Neural cell (in vitro differentiated cells): ENCODE results near the gene CDH4. TPM values are rescaled to one million over a fixed set of nuclear protein-coding genes. Genes with fewer than 3 reads are reported as not detected.

Source experiments
- H2AFZ ChIP-seq: fragments of 200-600, 300-800 bp; sonication (generic), shearing (Covaris generic); 2 replicates; pipeline ENCODE4 v1.6.0; 2014; ENCODE audit warnings: low read depth, mild to moderate bottlenecking, antibody characterized with exemption, low read length, moderate library complexity
- H3F3A ChIP-seq: fragments of 200-600 bp; shearing (Covaris generic); 2 replicates; pipeline ENCODE4 v1.6.1; 2016; ENCODE audit warnings: mild to moderate bottlenecking, moderate library complexity, mixed read lengths, antibody characterized with exemption, low read length; ENCODE audit not compliant: insufficient read depth, poor library complexity, severe bottlenecking
- H3K27ac ChIP-seq: fragments of 200-600, 300-800 bp; sonication (generic), shearing (Covaris generic); 2 replicates; pipeline ENCODE4 v1.5.1; 2014; ENCODE audit warnings: mild to moderate bottlenecking, low read length, moderate library complexity
- H3K27me3 ChIP-seq: fragments of 300-800, 200-600 bp; sonication (generic), shearing (Covaris generic); 2 replicates; pipeline ENCODE4 v1.6.0; 2014; ENCODE audit warnings: mild to moderate bottlenecking, low read depth, low read length, moderate library complexity; ENCODE audit not compliant: insufficient read depth
- H3K36me3 ChIP-seq: fragments of 300-800, 200-600 bp; sonication (generic), shearing (Covaris generic); 2 replicates; pipeline ENCODE4 v1.5.1; 2014; ENCODE audit warnings: mild to moderate bottlenecking, antibody characterized with exemption, low read length, moderate library complexity; ENCODE audit not compliant: insufficient read depth
- H3K4me2 ChIP-seq: fragments of 300-800, 200-600 bp; sonication (generic), shearing (Covaris generic); 2 replicates; pipeline ENCODE4 v1.6.0; 2014; ENCODE audit warnings: mild to moderate bottlenecking, low read length
- H3K4me3 ChIP-seq: fragments of 300-800, 200-600 bp; sonication (generic), shearing (Covaris generic); 2 replicates; pipeline ENCODE4 v1.5.1; 2014; ENCODE audit warnings: mild to moderate bottlenecking, low read length, moderate library complexity
- H3K79me2 ChIP-seq: fragments of 200-600 bp; shearing (Covaris generic); replicated peaks from 2 replicates; pipeline ENCODE4 v1.6.0; 2014; ENCODE audit warnings: mild to moderate bottlenecking, low read length, moderate library complexity; ENCODE audit not compliant: insufficient read depth
- H3K9ac ChIP-seq: fragments of 300-800, 200-600 bp; sonication (generic), shearing (Covaris generic); 2 replicates; pipeline ENCODE4 v1.6.1; 2016; ENCODE audit warnings: mild to moderate bottlenecking, low read length, mixed read lengths
- H3K9me2 ChIP-seq: fragments of 200-600 bp; shearing (Covaris generic); 2 replicates; pipeline ENCODE4 v1.6.1; 2016; ENCODE audit warnings: mild to moderate bottlenecking, low read length, mixed read lengths; ENCODE audit not compliant: insufficient read depth
- H3K9me3 ChIP-seq: fragments of 200-600, 300-800 bp; sonication (generic), shearing (Covaris generic); 2 replicates; pipeline ENCODE4 v1.6.1; 2016; ENCODE audit warnings: mild to moderate bottlenecking, mixed run types, low read length, moderate library complexity, mixed read lengths
- H4K20me1 ChIP-seq: fragments of 200-600 bp; shearing (Covaris generic); 2 replicates; pipeline ENCODE4 v1.6.1; 2016; ENCODE audit warnings: mild to moderate bottlenecking, mixed run types; ENCODE audit not compliant: insufficient read depth
- EP300 ChIP-seq: fragments of 450-650 bp; conservative IDR thresholded peaks from 2 replicates; pipeline ENCODE4 v1.6.1; 2014; ENCODE audit warnings: antibody characterized with exemption, mild to moderate bottlenecking, moderate library complexity; ENCODE audit not compliant: poor library complexity, severe bottlenecking
- EZH2 ChIP-seq: fragments of 200-600, 300-800 bp; shearing (Covaris generic), sonication (generic); IDR thresholded peaks from 2 replicates; pipeline ENCODE4 v1.6.1; 2014; ENCODE audit warnings: antibody characterized with exemption, low read length, borderline replicate concordance, mild to moderate bottlenecking; ENCODE audit not compliant: insufficient read depth, poor library complexity, severe bottlenecking
- MXI1 ChIP-seq: fragments of 450-650 bp; conservative IDR thresholded peaks from 2 replicates; pipeline ENCODE4 v1.6.1; 2014; ENCODE audit warnings: antibody characterized with exemption, mild to moderate bottlenecking; ENCODE audit not compliant: poor library complexity, severe bottlenecking
- RAD21 ChIP-seq: fragments of 450-650 bp; conservative IDR thresholded peaks from 2 replicates; pipeline ENCODE4 v1.6.1; 2014; ENCODE audit warnings: antibody characterized with exemption, mild to moderate bottlenecking, moderate library complexity
- SMC3 ChIP-seq: fragments of 450-650 bp; conservative IDR thresholded peaks from 2 replicates; pipeline ENCODE4 v1.6.1; 2014; ENCODE audit warnings: antibody characterized with exemption, mild to moderate bottlenecking, moderate library complexity; ENCODE audit not compliant: poor library complexity
- polyA plus RNA-seq: library from polyadenylated mRNA; depleted of rRNA; stranded (reverse); fragments of >200 nt; gene quantifications from 2 replicates; pipeline ENCODE4 v1.2.3, GENCODE V29; 2014
- TF ChIP-seq, protein P1 (sequence below): fragments of 450-650 bp; IDR thresholded peaks from 2 replicates; pipeline ENCODE4 v1.5.1; 2014; ENCODE audit warnings: antibody characterized with exemption, mild to moderate bottlenecking, moderate library complexity; ENCODE audit not compliant: poor library complexity, severe bottlenecking
- TF ChIP-seq, protein P2 (sequence below): IDR thresholded peaks from 2 replicates; pipeline ENCODE4 v1.6.1; 2012; ENCODE audit warnings: borderline replicate concordance

CDH4 gene
- polyA plus RNA-seq, 1 donor from 2014 or later, result 24.6 TPM

DNA sequence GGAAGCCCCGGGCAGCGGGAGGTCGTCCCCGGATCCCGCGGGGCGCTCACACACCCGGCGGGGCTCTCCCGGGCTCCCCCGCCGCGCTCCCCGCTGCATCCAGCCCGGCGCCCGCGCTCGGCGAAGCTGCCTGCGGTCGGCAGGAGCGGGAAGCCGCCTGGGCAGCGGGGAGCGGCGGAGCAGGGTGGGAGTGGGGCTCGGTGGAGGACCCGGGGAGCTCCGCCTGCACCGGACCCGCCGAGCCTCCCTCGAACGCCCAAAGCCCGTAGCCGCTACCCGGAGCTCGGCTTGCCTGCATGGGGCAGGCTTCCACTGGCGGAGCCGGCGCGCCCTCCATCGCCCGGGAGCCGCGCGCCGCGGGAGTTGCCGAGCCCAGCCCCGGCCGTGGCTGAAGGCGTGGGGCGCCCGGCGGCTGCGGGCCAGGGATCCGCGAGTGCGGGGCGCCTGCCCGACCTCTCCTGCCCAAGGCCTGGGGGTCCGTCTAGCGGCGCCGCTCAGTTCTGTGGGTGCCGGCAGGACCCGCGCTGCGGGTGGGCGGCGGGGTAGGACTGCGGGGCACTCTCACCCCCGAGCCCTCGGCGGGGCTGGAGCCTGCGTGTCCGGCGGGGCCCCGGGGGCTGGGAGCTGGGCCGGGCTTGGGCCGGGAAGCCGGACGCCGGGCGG lies 671 bp downstream of the CDH4 start:
- Histone ChIP-seq H3K9me2 (no peaks in the 10 kb centered on the region), H3K4me2 (no peak overlapping the region), H2AFZ (no peak overlapping the region), H3K9ac (peak overlapping the region; percentile 78), H3K27me3 (peaks cover 6% of the 10 kb centered on the region), H4K20me1 (peaks cover 3% of the 10 kb centered on the region), H3K4me3 (peak overlapping the region; percentile 78), H3K9me3 (no peaks in the 10 kb centered on the region), H3K36me3 (no peaks in the 10 kb centered on the region), H3K27ac (no peak overlapping the region), H3K79me2 (peaks cover 31% of the 10 kb centered on the region), H3F3A (no peaks in the 10 kb centered on the region)
- TF ChIP-seq, protein P1, sequence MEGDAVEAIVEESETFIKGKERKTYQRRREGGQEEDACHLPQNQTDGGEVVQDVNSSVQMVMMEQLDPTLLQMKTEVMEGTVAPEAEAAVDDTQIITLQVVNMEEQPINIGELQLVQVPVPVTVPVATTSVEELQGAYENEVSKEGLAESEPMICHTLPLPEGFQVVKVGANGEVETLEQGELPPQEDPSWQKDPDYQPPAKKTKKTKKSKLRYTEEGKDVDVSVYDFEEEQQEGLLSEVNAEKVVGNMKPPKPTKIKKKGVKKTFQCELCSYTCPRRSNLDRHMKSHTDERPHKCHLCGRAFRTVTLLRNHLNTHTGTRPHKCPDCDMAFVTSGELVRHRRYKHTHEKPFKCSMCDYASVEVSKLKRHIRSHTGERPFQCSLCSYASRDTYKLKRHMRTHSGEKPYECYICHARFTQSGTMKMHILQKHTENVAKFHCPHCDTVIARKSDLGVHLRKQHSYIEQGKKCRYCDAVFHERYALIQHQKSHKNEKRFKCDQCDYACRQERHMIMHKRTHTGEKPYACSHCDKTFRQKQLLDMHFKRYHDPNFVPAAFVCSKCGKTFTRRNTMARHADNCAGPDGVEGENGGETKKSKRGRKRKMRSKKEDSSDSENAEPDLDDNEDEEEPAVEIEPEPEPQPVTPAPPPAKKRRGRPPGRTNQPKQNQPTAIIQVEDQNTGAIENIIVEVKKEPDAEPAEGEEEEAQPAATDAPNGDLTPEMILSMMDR, result peak; percentile 6
- peak; percentile 42 for TF ChIP-seq RAD21
- TF ChIP-seq SMC3, result no peak

- Histone ChIP-seq H3K27ac (peak overlapping the region; percentile 44), H3K79me2 (peaks cover 31% of the 10 kb centered on the region), H2AFZ (no peak overlapping the region), H3K4me3 (peak overlapping the region; percentile 78), H3F3A (no peaks in the 10 kb centered on the region), H3K4me2 (no peak overlapping the region), H3K9me3 (no peaks in the 10 kb centered on the region), H3K27me3 (peaks cover 6% of the 10 kb centered on the region), H3K9me2 (no peaks in the 10 kb centered on the region), H3K36me3 (no peaks in the 10 kb centered on the region), H3K9ac (peak overlapping the region; percentile 78), H4K20me1 (peaks cover 3% of the 10 kb centered on the region)
- TF ChIP-seq, protein P1, result peak; percentile 59
- peak; percentile 71 for TF ChIP-seq SMC3
- peak; percentile 55 for TF ChIP-seq RAD21
- TF ChIP-seq MXI1, result no peak
- TF ChIP-seq EZH2, result no peak
- TF ChIP-seq, protein P2, sequence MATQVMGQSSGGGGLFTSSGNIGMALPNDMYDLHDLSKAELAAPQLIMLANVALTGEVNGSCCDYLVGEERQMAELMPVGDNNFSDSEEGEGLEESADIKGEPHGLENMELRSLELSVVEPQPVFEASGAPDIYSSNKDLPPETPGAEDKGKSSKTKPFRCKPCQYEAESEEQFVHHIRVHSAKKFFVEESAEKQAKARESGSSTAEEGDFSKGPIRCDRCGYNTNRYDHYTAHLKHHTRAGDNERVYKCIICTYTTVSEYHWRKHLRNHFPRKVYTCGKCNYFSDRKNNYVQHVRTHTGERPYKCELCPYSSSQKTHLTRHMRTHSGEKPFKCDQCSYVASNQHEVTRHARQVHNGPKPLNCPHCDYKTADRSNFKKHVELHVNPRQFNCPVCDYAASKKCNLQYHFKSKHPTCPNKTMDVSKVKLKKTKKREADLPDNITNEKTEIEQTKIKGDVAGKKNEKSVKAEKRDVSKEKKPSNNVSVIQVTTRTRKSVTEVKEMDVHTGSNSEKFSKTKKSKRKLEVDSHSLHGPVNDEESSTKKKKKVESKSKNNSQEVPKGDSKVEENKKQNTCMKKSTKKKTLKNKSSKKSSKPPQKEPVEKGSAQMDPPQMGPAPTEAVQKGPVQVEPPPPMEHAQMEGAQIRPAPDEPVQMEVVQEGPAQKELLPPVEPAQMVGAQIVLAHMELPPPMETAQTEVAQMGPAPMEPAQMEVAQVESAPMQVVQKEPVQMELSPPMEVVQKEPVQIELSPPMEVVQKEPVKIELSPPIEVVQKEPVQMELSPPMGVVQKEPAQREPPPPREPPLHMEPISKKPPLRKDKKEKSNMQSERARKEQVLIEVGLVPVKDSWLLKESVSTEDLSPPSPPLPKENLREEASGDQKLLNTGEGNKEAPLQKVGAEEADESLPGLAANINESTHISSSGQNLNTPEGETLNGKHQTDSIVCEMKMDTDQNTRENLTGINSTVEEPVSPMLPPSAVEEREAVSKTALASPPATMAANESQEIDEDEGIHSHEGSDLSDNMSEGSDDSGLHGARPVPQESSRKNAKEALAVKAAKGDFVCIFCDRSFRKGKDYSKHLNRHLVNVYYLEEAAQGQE, result no peak
- no peak for TF ChIP-seq EP300
Measured at GRCh38 chr20:61253264-61253639, 1.2 kb downstream of the CDH4 start.
